Measurements from ENCODE around the gene PAXX. TPM values are rescaled to one million over a fixed set of nuclear protein-coding genes. Genes with fewer than 3 reads are reported as not detected.

PAXX gene
- total RNA-seq, 1 experiment from 2014 or later: 64.0 TPM

- Histone ChIP-seq H3K4me1 (ENCODE audit: control insufficient read depth, insufficient read depth, low read length) (peaks cover 5% of the 10 kb centered on the region; the same call in 1 of the 2 replicates), H3K9me3 (ENCODE audit: control insufficient read depth, insufficient read depth, low read depth, low read length) (no peaks in the 10 kb centered on the region), H3K27ac (ENCODE audit: low read length) (no peak overlapping the region), H3K4me3 (ENCODE audit: low read depth in 2 of 2, low read length in 2 of 2) (no peak overlapping the region), H3K36me3 (ENCODE audit: control insufficient read depth, insufficient read depth, low read length) (no peaks in the 10 kb centered on the region), H3K27me3 (ENCODE audit: control insufficient read depth, insufficient read depth, low read length) (no peaks in the 10 kb centered on the region)
- no TSS peak for BruUV-seq (replicated peaks)
- ChIA-PET CTCF (interaction anchor here (0.7 kb wide), 1 partner anchor 13 kb away, joined by 3 read pairs; no protein-coding TSS in a partner anchor), POLR2A (no interaction called here)
- TF ChIP-seq REST (IDR thresholded peaks at IDR 0.05; ENCODE audit: insufficient read depth in 1 of 2, low read depth in 2 of 2, low read length in 1 of 2) (no peak), TCF7L2 (IDR thresholded peaks at IDR 0.05; ENCODE audit: low read depth, low read length) (no peak), POLR2AphosphoS5 (IDR thresholded peaks at IDR 0.05; ENCODE audit: low read depth, low read length) (no peak), SIN3A (IDR thresholded peaks at IDR 0.05; ENCODE audit: borderline replicate concordance, insufficient read depth, low read depth, low read length) (no peak)
- TF ChIP-seq, protein P1, sequence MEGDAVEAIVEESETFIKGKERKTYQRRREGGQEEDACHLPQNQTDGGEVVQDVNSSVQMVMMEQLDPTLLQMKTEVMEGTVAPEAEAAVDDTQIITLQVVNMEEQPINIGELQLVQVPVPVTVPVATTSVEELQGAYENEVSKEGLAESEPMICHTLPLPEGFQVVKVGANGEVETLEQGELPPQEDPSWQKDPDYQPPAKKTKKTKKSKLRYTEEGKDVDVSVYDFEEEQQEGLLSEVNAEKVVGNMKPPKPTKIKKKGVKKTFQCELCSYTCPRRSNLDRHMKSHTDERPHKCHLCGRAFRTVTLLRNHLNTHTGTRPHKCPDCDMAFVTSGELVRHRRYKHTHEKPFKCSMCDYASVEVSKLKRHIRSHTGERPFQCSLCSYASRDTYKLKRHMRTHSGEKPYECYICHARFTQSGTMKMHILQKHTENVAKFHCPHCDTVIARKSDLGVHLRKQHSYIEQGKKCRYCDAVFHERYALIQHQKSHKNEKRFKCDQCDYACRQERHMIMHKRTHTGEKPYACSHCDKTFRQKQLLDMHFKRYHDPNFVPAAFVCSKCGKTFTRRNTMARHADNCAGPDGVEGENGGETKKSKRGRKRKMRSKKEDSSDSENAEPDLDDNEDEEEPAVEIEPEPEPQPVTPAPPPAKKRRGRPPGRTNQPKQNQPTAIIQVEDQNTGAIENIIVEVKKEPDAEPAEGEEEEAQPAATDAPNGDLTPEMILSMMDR (IDR thresholded peaks at IDR 0.05): no peak
- no peak for DNase-seq (ENCODE audit: low read depth, low spot score)
- intact Hi-C loops (cut with micrococcal nuclease; ENCODE audit: unreplicated experiment) (no loop called here), in situ Hi-C loops (cut with HindIII; ENCODE audit: low pct_unique_long_range_greater_than_20kb, low sequenced_read_pairs) (no loop called here)
- ATAC-seq: no peak
These were observed 31.3 kb upstream of the PAXX start for GRCh38 chr9:136960938-136961275.

GRCh38 chr9:136961279-136962065 lies 30.8 kb upstream of the PAXX start:
- Histone ChIP-seq H3K4me1 (ENCODE audit: control insufficient read depth, insufficient read depth, low read length) (peaks cover 5% of the 10 kb centered on the region; the same call in 1 of the 2 replicates), H3K36me3 (ENCODE audit: control insufficient read depth, insufficient read depth, low read length) (no peaks in the 10 kb centered on the region), H3K27me3 (ENCODE audit: control insufficient read depth, insufficient read depth, low read length) (no peaks in the 10 kb centered on the region), H3K9me3 (ENCODE audit: control insufficient read depth, insufficient read depth, low read depth, low read length) (no peaks in the 10 kb centered on the region), H3K4me3 (ENCODE audit: low read depth in 2 of 2, low read length in 2 of 2) (no peak overlapping the region), H3K27ac (ENCODE audit: low read length) (no peak overlapping the region)
- intact Hi-C loops (cut with micrococcal nuclease; ENCODE audit: unreplicated experiment) (no loop called here), in situ Hi-C loops (cut with HindIII; ENCODE audit: low pct_unique_long_range_greater_than_20kb, low sequenced_read_pairs) (no loop called here)
- TF ChIP-seq, protein P1 (IDR thresholded peaks at IDR 0.05): no peak
- no peak; the same call in 1 of the 2 replicates for ATAC-seq
- no TSS peak for BruUV-seq (replicated peaks)
- ChIA-PET POLR2A (no interaction called here), CTCF (interaction anchor here (0.7 kb wide), 1 partner anchor 14 kb away, joined by 3 read pairs; no protein-coding TSS in a partner anchor)
- DNase-seq (ENCODE audit: low read depth, low spot score): no peak

All from Panc1 (cell line).